ENCODE data around the gene IFNGR2.
"Not testable (repeated sequence)": the region's sequence is repeated elsewhere in the genome, so short reads cannot be mapped to it uniquely, and the experiment has no call there.

IFNGR2 gene

GRCh38 chr21:33378081-33378480, 25.1 kb upstream of the IFNGR2 start:
- DNase-seq = no peak

GRCh38 chr21:33379934-33380333, 23.3 kb upstream of the IFNGR2 start:
- DNase-seq = not testable (repeated sequence)

GRCh38 chr21:33380483-33380998, 22.7 kb upstream of the IFNGR2 start:
- DNase-seq = peak; percentile 90 to 93

- not testable (repeated sequence) for DNase-seq
Measured at GRCh38 chr21:33381381-33381780, 21.8 kb upstream of the IFNGR2 start.

- peak; percentile 69 to 75 for DNase-seq
Measured at GRCh38 chr21:33383056-33383888, 19.9 kb upstream of the IFNGR2 start.

- peak; percentile 36 to 38 for DNase-seq
Measured at GRCh38 chr21:33384841-33385331, 18.3 kb upstream of the IFNGR2 start.

- no peak for DNase-seq
Measured at GRCh38 chr21:33386222-33386784, 16.9 kb upstream of the IFNGR2 start.

GRCh38 chr21:33387294-33387693, 15.9 kb upstream of the IFNGR2 start:
- no peak for DNase-seq

- DNase-seq = no peak
Measured at GRCh38 chr21:33388188-33388587, 15.0 kb upstream of the IFNGR2 start.

- DNase-seq = no peak
Measured at GRCh38 chr21:33390479-33390878, 12.7 kb upstream of the IFNGR2 start.

- no peak for DNase-seq
Measured at GRCh38 chr21:33391656-33392055, 11.6 kb upstream of the IFNGR2 start.

- DNase-seq = no peak
Measured at GRCh38 chr21:33392284-33392985, 10.8 kb upstream of the IFNGR2 start.

- DNase-seq = no peak
Measured at GRCh38 chr21:33393348-33393747, 9.9 kb upstream of the IFNGR2 start.

GRCh38 chr21:33394260-33394659, 9.0 kb upstream of the IFNGR2 start:
- DNase-seq = no peak

- DNase-seq = no peak
Measured at GRCh38 chr21:33395891-33396331, 7.3 kb upstream of the IFNGR2 start.

GRCh38 chr21:33396436-33396835, 6.8 kb upstream of the IFNGR2 start:
- DNase-seq = no peak

GRCh38 chr21:33396951-33397350, 6.3 kb upstream of the IFNGR2 start:
- DNase-seq = no peak

- DNase-seq = no peak
Measured at GRCh38 chr21:33397717-33398116, 5.5 kb upstream of the IFNGR2 start.

GRCh38 chr21:33398361-33398760, 4.9 kb upstream of the IFNGR2 start:
- no peak for DNase-seq

GRCh38 chr21:33401630-33401992, 1.6 kb upstream of the IFNGR2 start:
- DNase-seq = no peak

GRCh38 chr21:33402001-33402979, 923 bp upstream of the IFNGR2 start:
- DNase-seq = peak; percentile 23 to 26
